Stomach (tissue), 4 donors: ENCODE data around the gene EIF3K.

ENCODE experiments used
- CTCF ChIP-seq, 7 experiments: fragments of 450-650 bp in 4 of 7; fragments of 200-600 bp in 3 of 7; sonication (generic) in 3 of 7; IDR thresholded peaks; one replicate each; pipeline ENCODE4 v1.5.1; 2016 to 2019; ENCODE audit warnings: antibody characterized with exemption in 7 of 7, control low read depth in 2 of 7, mild to moderate bottlenecking in 1 of 7
- EP300 ChIP-seq: sonication (generic); formaldehyde crosslinking; IDR thresholded peaks from one replicate; pipeline ENCODE4 v1.6.1; 2017; ENCODE audit warnings: antibody characterized with exemption
- POLR2A ChIP-seq, 4 donors: fragments of 450-650 bp; IDR thresholded peaks; one replicate each; pipeline ENCODE4 v1.6.1; 2016; ENCODE audit warnings: antibody characterized with exemption in 4 of 4, control low read depth in 2 of 4, mild to moderate bottlenecking in 1 of 4, moderate library complexity in 1 of 4

GRCh38 chr19:38650911-38651584, 32.1 kb downstream of the EIF3K start:
- TF ChIP-seq CTCF (IDR thresholded peaks at IDR 0.05), result no peak
- TF ChIP-seq EP300, result no peak
- TF ChIP-seq POLR2A (IDR thresholded peaks at IDR 0.05), result no peak
